ENCODE data around the gene POR. TPM values are rescaled to one million over a fixed set of nuclear protein-coding genes. Genes with fewer than 3 reads are reported as not detected.
A peak's percentile ranks its signal among the peaks of the same experiment; 100 is the strongest.
"Not testable (repeated sequence)": the region's sequence is repeated elsewhere in the genome, so short reads cannot be mapped to it uniquely, and the experiment has no call there.

The POR gene
- total RNA-seq, 1 donor from 2014 or later = 507 TPM

GRCh38 chr7:76011442-76011861 lies 96.5 kb downstream of the POR start:
- DNase-seq (ENCODE audit: low spot score) = no peak

GRCh38 chr7:76016191-76016947 lies 101.4 kb downstream of the POR start:
- DNase-seq (ENCODE audit: low spot score) = no peak

- DNase-seq (ENCODE audit: low spot score) = not testable (repeated sequence)
Measured at GRCh38 chr7:76018520-76018919, 103.6 kb downstream of the POR start.

GRCh38 chr7:76020031-76020714 lies 105.2 kb downstream of the POR start:
- DNase-seq (ENCODE audit: low spot score) = peak; percentile 92

GRCh38 chr7:76022026-76022780 lies 107.2 kb downstream of the POR start:
- no peak for DNase-seq (ENCODE audit: low spot score)

- DNase-seq (ENCODE audit: low spot score) = no peak
Measured at GRCh38 chr7:76023002-76023401, 108.0 kb downstream of the POR start.

GRCh38 chr7:76029682-76030081 lies 114.7 kb downstream of the POR start:
- DNase-seq (ENCODE audit: low spot score) = not testable (repeated sequence)

GRCh38 chr7:76031964-76032363 lies 117.0 kb downstream of the POR start:
- DNase-seq (ENCODE audit: low spot score) = no peak

Small RNAs within 50 kb of the gene (microRNA-seq; reads per million reads assigned to microRNA genes)
- gene MIR4651 (ENCODE audit: borderline number of aligned reads) = not detected

Other genes with a start within 250 kb of the POR start
- gene HIP1, start 176.2 kb upstream of the POR start, total RNA-seq = 38.4 TPM
- gene CCL26, start 142.9 kb upstream of the POR start, total RNA-seq = 21.4 TPM
- gene CCL24, start 101.3 kb upstream of the POR start, total RNA-seq = not detected
- 78.3 TPM for gene RHBDD2, start 36.1 kb upstream of the POR start, total RNA-seq
- gene TMEM120A, start 79.4 kb downstream of the POR start, total RNA-seq = 93.8 TPM
- 9.7 TPM for gene STYXL1, start 132.8 kb downstream of the POR start, total RNA-seq
- gene MDH2, start 133.0 kb downstream of the POR start, total RNA-seq = 128 TPM

Data from mesenteric fat pad (tissue), 1 donor.